ENCODE measurements around the gene PXT1.
"Not testable (repeated sequence)": the region's sequence is repeated elsewhere in the genome, so short reads cannot be mapped to it uniquely, and the experiment has no call there.

The PXT1 gene

DNA sequence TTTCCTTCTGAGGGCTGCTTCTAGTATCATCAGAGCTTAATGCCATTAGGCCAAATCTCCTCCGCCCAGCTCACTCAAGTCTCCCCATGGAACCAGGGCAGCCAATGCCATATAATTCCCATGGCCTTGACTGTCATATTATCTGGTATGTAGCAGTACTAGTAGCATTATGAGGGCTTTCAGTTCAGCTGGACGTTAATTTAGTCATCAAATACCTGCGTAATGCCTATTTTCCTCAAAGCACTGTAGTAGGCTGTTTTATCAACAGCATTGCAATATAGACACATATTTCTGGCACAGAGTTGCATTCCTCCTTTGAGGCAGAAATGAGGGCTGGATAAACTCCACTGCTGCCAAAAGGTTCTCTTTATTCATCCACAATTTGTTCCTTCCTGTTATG lies 1.8 kb upstream of the PXT1 start:
- no peak for DNase-seq

DNA sequence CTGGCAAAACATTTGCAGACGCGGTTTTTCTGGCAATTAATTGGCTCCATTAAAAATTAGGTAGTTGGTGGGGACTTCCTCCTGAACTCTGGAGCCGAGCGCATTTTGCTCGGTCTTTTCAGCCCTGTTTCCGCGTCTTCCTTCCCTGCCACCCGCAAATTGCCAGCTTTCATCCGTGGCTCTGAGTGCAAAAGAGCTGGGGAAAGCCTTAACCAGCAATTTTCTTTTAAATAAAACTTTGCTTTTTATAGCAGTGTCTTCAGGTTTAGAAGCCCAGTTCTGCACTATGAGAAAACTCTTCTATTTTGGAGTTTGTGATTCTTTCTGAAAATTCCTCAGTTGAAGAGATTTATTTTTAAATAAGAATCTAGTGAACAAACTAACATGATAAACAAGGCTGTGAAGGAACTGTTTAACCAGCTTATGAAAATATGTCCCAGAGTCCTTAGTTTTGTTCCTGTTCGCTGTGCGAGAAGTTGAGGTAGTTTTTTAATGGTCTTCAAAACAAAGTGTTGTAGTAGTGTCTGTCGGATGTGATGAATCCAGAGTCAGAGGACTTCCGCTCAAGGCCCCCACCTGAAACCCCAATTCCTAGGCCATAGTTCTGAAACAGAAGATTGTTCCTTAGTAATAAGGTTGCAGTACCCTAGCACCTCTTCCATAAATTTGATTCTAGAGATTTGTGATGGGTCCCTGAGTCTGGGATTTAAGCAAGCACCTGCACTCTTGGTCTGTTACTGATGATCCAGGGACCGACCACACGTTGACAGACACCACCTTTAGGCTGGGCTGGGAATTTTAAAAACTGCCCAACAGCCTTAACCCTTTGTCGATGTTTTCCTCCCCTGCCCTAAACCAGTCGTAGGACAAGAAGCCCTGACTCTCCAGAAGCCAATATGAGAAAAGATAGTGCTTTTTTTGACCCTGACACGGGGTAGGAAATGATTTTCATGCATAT lies 1.1 kb upstream of the PXT1 start:
- peak in 2 of 56 donors; percentile 36 to 52 for DNase-seq

DNA sequence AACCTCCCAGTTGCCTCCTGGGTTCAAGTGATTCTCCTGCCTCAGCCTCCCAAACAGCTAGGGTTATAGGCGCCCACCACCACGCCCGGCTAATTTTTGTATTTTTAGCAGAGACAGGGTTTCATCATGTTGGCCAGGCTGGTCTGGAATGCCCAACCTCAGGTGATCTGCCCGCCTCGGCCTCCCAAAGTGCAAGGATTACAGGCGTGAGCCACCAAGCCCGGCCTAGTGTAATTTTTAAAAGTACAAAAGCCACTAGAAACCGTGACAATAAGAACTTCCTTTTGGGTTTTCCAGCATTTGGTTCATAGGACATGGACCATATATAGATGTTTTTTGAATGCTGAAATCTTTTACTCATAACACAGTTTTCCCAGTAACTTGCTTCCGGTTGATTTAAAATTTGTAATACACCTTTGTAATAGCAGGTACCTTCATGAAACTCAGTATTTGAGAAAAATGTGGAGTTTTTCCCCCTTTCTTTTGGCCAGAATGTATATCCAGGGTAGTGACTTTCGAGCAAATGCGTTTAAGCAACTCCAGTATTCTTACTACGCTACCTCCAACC lies 467 bp downstream of the PXT1 start:
- DNase-seq, result no peak

- DNase-seq, result peak in 54 of 56 donors; percentile 4 to 95 (median 74)
These were observed 1.3 kb downstream of the PXT1 start for GRCh38 chr6:36441307-36441894.

GRCh38 chr6:36436466-36436865 lies 6.2 kb downstream of the PXT1 start:
- DNase-seq, result no peak

DNA sequence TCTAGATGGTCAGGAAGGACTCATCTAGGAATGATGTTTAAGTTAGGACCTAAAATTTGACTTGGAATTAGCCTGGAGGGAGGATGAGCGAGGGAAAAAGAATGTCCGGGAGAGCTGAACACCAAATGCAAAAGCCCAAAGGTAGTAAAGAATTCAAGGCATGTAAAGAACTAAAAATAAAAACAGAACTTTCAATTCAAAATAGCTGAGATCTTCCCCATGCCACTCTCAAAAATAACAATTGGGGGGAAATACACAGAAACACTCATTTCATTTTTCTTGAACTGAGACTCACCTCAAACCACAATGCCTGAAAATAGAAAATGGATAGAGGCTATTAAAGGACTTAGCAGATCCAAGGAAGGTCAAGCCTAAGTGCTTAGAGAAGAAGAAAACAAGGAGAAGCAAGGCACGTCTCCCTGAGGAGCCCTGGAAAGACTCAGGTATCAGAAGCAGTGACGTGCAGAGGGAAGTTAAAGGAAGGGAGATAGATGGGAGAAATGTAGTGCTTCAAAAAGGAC lies 10.4 kb downstream of the PXT1 start:
- DNase-seq, result no peak

DNA sequence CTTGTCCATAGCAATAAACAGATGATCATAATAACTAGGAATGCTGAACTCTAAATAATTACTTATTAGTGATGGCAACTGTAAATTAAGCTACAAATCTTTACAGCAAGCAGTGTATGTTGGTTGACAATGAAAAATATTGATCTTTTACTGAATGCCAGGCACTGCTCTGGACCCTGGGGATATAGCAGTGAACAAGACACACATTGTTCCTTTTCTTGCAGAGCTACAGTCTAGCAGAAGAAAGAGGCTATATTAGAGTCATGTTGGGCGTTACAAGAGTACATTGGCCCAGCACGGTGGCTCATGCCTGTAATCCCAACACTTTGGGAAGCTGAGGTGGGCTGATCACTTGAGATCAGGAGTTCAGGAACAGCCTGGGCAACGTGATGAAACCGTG lies 11.5 kb downstream of the PXT1 start:
- no peak for DNase-seq

DNA sequence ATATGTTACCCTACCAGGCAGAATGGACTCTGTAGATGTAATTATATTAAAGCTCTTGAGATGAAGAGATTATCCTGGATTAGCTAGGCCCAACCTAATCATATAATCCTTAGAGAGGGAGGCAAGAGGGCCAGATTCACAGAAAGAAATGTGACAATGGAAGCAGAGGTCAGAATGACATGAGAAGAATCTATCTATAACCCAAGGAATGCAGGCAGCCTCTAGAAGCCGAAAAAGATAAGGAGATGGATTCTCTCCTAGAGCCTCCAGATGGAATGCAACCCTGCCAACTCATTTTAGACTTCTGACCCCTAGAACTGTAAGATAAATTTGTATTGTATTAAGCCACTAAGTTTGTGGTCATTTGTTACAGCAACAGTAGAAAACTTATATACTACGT lies 12.3 kb downstream of the PXT1 start:
- DNase-seq, result no peak

DNA sequence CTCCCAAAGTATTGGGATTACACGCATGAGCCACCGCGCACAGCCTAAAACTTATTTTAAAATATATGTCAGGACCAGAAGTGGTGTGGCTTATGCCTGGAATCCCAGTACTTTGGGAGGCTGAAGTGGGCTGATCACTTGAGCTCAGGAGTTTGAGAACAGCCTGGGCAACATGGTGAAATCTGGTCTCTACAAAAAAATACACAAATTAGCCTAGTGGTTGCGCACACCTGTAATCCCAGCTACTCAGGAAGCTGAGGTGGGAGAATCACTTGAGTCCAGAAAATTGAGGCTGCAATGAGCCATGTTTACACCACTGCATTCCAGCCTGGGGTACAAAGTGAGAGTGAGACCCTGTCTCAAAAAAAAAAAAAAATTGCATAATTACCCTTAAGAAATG lies 13.7 kb downstream of the PXT1 start:
- DNase-seq, result no peak

DNA sequence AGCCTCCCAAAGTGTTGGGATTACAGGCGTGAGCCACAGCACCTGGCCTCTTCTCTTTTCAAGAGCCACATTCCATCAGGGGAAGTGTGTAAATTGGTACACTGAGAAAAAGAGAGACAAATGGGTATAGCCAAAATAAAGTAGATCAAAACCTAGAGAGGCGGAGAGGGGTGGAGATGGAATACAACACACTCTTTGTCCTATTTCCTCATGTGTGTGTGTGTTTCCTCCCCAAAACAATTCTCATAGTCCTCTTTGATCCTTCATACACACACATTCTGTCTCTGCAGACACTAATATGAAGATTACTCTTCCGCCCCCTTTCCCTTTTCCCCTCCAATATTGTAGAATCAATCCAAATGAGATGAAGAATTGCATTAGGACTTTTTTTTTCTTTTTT lies 16.0 kb downstream of the PXT1 start:
- no peak for DNase-seq

DNA sequence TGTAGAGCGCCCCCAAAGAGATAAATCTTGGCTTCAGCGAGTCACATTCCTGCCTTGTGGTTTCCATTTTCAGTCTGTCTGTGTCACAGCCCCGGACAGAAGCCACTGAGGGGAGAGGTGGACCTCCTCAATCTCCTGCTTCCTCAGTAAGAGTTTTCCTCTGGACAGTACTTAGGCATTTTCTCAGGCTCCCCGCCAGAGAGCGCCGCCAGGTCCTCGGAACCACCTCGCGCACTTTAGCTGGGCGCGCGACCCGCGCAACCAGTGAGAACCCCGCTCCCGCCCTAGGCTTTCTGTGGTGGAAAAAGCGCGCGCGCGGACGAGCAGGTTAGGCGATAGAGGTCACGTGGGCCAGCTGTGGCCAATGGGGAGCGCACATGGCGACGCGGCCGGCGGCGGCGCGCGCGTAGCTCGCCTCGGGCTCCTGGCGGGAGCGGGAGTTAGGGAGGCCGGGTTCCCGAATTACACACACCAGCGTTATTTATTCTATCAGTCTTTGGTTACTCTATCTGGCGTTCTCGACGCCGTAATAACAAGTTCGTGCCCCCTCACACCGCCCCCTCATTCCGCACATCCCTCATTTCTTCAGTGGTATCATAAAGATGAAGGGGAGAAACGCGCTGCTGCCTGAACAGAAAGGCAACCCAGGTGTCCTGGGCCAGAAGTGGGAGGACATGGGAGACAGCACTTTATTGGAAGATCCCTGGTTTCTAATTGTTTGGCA lies 19.4 kb downstream of the PXT1 start:
- DNase-seq, result peak; percentile 39 to 99 (median 94)

- DNase-seq, result no peak
These were observed 19.9 kb downstream of the PXT1 start for GRCh38 chr6:36422714-36423100.

GRCh38 chr6:36419310-36419709 lies 23.3 kb downstream of the PXT1 start:
- no peak for DNase-seq

- DNase-seq, result no peak
These were observed 24.1 kb downstream of the PXT1 start for GRCh38 chr6:36418558-36418957.

- DNase-seq, result no peak
These were observed 28.2 kb downstream of the PXT1 start for GRCh38 chr6:36414481-36414880.

DNA sequence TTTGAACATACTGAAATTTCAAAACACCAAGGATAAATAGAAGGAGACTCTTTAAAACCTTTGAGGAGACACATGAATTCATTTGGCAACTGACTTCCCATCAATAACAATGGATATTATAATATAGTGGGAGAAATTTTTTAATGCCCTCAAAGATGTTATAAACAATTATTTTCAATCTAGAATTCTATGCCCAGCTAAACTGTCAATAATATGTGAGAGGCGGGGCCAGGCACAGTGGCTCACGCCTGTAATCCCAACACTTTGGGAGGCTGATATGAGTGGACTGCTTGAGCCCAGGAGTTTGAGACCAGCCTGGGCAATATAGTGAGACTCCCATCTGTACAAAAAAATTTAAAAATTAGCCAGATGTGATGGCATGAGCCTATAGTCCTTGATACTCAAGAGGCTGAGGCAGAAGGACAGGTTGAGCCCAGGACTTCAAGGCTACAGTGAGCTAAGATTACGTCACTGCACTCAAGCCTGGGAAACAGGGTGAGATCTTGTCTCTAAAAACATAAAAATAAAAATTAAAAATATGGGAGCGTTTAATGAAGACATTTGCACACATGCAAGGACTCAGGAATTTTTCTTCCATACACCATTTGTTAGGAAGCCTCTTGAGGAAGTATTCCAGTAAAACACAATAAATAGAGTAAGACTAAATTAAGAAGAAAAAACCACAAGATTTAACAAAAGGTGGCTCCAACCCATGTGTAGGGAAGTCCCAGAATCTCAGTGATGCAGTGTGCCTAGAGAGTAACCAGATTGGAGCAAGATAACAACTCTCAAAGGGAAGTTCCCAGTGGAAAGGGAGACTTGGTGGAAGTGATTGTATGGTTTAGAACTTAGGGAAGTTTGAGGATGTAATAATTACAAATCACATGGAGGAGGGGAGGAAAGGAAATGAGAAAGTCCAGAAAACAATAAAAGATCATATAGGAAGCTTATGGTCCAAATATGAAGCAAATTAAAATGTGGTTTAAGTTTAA lies 28.9 kb downstream of the PXT1 start:
- no peak for DNase-seq

- DNase-seq, result not testable (repeated sequence)
These were observed 32.9 kb downstream of the PXT1 start for GRCh38 chr6:36409718-36410117.

- DNase-seq, result no peak
These were observed 38.5 kb downstream of the PXT1 start for GRCh38 chr6:36404164-36404563.

DNA sequence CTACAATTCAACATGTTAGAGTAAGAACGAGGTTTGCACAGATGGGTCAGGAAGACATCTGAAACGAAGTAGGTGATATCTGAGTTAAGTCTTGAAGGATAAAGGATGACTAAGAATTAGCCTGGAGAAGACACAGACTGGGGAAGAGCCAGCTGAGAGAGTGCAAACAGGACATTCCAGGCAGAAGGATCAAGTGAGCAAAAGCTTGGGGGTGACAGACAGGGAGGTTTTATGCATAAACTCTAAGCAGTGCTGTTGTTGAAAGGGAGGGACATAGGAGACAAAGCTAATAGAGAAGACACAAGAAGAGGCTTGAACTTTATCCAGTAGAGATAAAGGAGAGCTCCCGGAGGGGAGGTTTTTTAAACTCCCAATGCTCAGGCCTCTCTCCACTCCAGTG lies 40.2 kb downstream of the PXT1 start:
- no peak for DNase-seq

DNA sequence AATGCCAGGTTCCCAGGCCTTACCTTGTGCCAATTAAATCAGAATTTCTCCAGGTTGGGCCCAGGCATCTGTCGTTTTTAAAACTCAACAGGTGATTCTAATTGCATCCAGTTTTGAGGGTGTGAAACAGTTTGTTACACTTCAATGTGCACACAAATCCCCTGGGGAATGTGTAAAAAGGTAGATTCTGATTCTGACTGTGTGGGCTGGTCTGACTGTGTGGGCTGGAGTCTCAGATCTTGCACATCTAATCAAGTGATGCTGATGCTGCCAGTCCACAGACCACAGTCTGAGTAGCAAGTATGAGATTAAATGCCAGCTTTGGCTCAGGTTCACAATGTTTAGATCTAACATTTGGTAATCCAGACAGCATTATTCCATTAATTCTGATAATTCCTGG lies 42.7 kb downstream of the PXT1 start:
- DNase-seq, result no peak
